ENCODE data around the gene LCAT.

Gene LCAT

DNA sequence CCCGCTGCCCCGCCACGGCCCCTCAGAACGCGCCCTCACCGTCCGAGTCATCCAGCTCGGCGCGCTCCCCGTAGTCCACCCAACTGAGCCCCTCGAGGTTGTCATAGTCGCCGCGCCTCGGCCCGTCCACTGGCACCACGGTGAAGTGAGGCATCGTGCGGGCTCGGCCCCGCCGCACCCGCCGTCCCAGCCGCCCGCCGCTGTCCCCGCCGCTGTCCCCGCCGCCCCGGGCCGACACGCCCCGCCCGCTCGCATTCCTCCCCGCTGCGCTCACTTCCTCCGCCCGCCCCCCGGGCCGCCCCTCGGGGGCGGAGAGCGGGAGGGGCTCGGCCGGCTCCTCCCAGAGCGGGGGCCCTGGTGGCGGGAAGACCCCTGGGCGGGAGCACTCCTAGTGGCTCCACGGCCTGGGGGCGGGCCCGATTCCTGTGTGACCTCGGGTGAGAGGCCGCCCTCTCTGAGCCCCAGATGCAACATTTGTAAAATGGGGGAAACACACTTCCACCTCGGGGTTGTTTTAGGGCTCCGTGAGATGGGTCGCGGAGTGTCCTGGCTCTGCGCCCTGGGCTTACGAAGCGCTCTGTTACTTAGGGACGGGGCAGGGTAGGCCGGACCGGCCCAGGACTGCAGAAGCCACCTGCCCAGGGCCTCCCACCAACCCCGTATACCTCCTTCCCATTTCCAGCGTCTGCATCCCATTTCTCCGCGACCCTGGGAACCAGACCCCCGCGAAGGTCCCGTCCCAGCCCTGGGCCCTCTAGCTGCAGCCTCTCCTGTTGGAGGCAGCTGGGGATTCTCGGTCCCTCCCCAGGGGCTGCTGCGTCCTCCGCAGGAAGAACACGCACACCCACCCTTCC is 24.7 kb upstream of the LCAT start, which contains the start of gene SLC12A4:
Gene SLC12A4, minus strand, starts transcription at position 238 of the 854 bp plus-strand sequence. Its CDS starts 84 bp downstream, at position 154.
- H3K4me3 ChIP-seq (ENCODE audit: low read depth, low read length), result peak within 1 kb of the TSS; percentile 92
- peak; percentile 69 for DNase-seq (ENCODE audit: low read depth, low spot score)
- TF ChIP-seq, protein P1, sequence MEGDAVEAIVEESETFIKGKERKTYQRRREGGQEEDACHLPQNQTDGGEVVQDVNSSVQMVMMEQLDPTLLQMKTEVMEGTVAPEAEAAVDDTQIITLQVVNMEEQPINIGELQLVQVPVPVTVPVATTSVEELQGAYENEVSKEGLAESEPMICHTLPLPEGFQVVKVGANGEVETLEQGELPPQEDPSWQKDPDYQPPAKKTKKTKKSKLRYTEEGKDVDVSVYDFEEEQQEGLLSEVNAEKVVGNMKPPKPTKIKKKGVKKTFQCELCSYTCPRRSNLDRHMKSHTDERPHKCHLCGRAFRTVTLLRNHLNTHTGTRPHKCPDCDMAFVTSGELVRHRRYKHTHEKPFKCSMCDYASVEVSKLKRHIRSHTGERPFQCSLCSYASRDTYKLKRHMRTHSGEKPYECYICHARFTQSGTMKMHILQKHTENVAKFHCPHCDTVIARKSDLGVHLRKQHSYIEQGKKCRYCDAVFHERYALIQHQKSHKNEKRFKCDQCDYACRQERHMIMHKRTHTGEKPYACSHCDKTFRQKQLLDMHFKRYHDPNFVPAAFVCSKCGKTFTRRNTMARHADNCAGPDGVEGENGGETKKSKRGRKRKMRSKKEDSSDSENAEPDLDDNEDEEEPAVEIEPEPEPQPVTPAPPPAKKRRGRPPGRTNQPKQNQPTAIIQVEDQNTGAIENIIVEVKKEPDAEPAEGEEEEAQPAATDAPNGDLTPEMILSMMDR (IDR thresholded peaks at IDR 0.05; ENCODE audit: low read depth, low read length), result no peak
- in situ Hi-C loops (cut with HindIII; ENCODE audit: low sequenced_read_pairs), result no loop called here

DNA sequence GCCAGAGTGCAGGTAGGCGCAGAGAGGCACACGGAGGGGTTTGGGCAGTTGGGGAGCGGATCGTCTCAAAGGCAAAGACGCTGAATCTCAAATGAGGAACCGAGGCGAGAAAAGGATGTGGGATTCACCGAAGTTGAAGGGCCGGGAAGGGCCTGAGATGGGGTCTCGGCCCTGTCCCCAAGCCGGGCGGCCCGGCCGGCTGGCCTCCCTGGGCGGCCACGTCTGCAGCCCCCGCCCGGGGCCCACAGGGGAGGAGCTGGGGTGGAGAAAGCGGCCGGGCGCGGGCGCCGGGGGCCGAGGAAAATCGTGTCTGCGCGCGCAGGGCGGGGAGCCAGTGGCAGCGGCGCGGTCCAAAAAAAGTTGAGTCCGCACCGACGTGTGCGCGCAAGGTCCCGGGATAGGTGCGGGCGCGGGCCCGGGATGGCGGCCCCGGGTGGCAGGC is 24.1 kb upstream of the LCAT start:
- TF ChIP-seq, protein P1 (IDR thresholded peaks at IDR 0.05; ENCODE audit: low read depth, low read length), result no peak
- no peak for DNase-seq (ENCODE audit: low read depth, low spot score)
- in situ Hi-C loops (cut with HindIII; ENCODE audit: low sequenced_read_pairs), result no loop called here
- peak overlapping the region; percentile 92 for H3K4me3 ChIP-seq (ENCODE audit: low read depth, low read length)

DNA sequence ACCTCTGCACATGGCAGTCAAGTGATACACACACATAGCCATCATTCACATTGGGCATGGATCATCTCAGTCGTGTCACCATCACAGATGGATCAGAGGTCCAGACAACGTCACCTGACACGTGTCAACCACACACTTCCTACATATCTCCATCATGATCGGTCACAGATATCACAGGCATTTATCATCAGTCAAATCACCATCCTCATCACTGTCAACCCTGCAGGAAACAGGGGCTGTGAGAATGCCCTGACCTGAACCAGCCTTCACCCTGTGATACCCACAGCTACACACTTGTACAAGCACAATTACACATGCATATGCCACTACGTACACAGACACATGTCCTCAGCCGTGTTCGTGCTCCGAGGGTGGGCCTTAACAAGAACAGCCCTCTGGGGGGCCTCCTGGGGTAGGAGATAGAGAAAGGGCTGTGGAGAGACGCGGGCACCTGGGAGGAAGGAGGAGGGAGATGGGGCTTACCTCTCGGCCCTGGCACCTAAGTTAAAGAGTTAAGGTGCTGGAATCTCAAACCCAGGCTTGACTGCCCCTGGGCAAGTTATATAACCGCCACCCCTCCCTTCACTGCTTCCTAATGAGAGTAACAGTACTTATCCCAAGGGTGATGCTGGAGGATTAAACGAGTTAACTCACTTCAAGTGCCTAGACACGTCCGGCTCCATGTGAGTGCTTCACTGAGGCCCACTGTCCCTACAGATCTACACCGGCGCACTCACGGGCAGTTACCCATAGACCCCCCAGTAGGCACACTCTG is 23.4 kb upstream of the LCAT start:
- TF ChIP-seq, protein P1 (IDR thresholded peaks at IDR 0.05; ENCODE audit: low read depth, low read length), result no peak
- in situ Hi-C loops (cut with HindIII; ENCODE audit: low sequenced_read_pairs), result no loop called here
- no peak for DNase-seq (ENCODE audit: low read depth, low spot score)
- peak overlapping the region; percentile 92 for H3K4me3 ChIP-seq (ENCODE audit: low read depth, low read length)

DNA sequence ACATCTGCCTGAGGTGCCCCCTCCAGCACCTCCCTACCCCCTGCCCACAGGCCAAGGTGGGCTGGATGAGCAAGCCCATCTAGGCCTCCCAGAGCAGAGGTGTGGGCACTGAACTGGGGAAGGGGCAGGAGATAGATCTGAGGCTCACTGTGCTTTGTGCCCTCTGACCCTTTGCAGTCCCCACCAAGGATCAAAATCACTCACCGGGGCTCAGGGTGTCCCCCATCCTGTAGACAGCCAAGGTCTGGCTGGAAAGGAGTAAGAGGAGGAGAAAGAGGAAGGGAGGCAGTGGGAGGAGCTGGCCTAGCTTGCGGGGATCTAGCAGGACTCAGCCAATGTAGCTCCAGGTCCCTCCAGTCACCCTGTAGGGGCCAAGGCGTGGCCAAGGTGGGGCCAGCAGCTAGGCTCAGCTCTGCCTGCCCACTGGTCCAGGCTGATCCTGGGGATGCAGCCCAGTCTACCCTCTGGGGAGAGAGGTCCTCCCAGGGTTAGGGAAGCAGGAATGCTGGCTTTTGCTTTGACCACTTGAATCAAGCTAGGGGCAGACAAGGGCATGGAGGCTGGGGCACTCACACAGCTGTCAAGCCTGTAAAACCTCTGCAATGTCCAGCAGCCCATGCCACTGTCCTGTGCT is 22.7 kb upstream of the LCAT start:
- H3K4me3 ChIP-seq (ENCODE audit: low read depth, low read length), result peak overlapping the region; percentile 92
- TF ChIP-seq, protein P1 (IDR thresholded peaks at IDR 0.05; ENCODE audit: low read depth, low read length), result no peak
- in situ Hi-C loops (cut with HindIII; ENCODE audit: low sequenced_read_pairs), result no loop called here
- no peak for DNase-seq (ENCODE audit: low read depth, low spot score)

DNA sequence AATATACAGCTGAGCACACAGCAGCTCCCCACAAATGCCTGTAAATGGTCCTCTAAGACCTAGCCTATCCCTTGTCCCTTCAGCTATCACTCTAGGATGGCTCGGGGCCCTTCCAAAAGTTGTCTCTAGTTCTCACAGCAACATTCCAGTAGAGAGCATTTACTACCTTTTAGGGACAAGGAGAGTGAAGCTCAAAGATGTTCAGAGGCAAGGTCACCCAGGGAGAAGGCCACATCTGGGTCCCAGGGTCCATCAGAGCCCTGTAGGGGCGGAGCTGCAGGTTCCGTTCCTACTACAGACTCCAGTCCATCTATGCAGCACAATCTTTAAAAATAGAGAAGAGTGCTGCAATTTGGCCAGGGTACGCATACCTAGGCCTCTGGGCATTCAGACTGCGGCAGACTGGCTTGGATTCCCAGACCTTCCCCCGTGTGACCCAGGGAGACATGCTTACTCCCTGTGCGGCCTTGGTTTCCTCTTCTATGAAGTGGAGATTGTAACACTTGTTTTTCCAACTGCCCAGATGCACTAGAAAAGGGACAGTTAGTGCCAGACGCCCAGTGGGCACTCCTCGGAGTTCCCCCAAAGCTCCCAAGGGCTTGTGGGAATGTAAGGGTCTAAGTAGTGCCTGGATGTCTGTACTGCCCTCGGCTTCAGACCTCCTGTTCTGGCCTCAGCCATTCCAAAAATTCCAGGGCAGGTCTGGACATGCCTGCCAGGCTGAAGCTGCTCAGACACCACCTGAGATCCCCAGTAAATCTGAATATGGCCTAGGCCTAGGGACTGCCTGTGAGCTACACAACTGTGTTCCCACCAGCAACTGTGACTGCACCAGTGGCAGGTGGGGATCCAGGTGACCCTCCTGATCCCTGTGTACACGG is 22.0 kb upstream of the LCAT start:
- no peak for DNase-seq (ENCODE audit: low read depth, low spot score)
- TF ChIP-seq, protein P1 (IDR thresholded peaks at IDR 0.05; ENCODE audit: low read depth, low read length), result no peak
- in situ Hi-C loops (cut with HindIII; ENCODE audit: low sequenced_read_pairs), result no loop called here
- H3K4me3 ChIP-seq (ENCODE audit: low read depth, low read length), result peak overlapping the region; percentile 92
